GM04504 (cell line): Measurements from ENCODE around the gene LRIT2.

Source experiments
- DNase-seq: peaks from one replicate; pipeline ENCODE4 v3.0.0-alpha.2; 2012; ENCODE audit warnings: low read depth

Gene LRIT2, protein sequence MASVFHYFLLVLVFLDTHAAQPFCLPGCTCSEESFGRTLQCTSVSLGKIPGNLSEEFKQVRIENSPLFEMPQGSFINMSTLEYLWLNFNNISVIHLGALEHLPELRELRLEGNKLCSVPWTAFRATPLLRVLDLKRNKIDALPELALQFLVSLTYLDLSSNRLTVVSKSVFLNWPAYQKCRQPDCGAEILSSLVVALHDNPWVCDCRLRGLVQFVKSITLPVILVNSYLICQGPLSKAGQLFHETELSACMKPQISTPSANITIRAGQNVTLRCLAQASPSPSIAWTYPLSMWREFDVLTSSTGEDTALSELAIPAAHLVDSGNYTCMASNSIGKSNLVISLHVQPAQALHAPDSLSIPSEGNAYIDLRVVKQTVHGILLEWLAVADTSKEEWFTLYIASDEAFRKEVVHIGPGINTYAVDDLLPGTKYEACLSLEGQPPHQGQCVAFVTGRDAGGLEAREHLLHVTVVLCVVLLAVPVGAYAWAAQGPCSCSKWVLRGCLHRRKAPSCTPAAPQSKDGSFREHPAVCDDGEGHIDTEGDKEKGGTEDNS

DNA sequence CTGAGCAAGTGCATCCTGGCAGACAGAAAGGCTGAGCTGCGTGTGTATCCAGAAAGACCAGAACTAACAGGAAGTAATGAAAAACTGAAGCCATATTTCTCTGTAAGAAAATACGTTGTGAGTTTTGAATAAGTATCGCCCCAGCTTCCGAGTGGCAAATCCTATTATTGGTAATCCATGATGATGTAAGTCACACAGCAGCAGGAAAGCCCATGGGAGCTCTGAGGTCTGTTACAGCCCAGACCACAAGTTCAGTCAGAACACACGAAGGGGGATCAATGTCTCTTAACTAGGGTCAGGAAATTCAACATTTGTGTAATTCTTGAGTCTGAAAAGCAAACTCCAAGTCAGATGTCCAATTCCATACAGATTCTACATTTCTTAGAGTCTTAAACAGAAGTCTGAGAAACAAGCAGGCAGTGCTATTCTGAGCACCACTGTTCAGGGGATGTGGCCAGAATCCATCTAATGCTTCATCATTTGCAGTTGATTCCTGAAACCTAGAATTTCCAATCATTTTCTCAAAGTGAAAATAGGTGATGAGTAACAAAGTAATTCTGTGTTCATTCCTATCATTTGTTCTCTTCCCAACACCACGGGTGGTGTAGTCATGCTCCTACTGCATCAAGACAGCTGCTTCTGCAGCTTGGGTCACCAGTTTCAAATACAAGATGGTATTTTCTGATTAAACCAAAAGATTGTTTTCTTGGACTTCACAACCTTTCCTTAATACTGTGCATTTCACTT, at the start of gene LRIT2:
LRIT2 (minus strand) TSS at position 118 of the 747 bp plus-strand sequence; CDS start at position 94, 24 bp downstream.
- DNase-seq, result no peak

DNA sequence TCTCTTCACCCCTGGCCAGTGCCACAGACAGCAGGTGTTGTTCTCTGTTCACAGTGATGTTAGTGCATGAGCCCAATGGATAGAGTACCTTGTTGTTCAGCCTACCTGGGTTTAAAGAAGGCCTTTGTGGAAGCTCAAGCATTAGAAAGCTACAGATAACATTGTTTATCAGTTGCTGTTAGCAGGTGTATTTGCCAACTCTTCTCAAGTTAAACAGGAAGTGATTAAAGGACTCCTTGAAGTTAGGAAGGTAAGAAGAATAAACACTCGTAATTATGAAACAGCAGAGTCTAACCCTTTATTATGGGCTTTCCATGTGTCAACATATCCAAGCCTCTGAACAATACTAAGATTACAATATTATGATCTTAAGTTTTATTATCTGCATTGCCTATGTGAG, 45.4 kb upstream of the LRIT2 start:
- no peak for DNase-seq

DNA sequence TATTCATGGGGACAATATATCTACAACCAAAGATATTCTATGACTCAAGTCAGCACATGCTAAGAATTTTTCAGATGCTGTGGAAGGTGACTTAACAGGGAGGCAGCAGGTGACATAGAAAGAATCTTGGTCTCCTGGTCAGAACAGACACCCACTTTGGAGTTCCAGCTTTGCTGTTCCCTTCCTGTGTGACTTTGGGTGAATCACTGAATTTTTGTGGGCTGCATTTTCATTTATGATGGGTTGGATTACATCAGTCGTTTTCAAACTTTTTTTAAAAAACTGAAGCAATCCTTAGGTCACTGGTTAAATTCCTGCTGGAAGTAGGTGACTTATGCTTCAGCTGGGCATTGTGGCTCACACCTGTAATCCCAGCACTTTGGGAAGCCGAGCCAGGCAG, 44.4 kb upstream of the LRIT2 start:
- DNase-seq, result peak; percentile 50

DNA sequence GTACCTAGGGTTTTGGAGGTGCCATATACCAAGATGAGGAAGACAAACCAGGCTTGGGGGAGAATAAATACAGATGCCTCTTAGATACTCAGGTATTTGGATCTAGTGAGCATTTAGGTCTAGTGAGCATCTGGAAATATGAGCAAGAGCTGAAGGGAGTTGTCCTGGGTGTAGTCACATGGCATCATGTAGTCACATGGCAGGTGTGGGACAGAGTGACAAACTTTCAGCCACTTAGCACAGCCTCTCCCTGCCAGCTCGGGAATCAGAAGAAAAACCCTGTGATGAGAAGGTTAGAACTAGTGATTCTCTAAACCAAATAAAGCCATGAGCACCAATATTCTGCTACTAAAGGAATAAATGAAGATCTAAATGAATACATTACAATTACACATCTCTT, 43.8 kb upstream of the LRIT2 start:
- no peak for DNase-seq

DNA sequence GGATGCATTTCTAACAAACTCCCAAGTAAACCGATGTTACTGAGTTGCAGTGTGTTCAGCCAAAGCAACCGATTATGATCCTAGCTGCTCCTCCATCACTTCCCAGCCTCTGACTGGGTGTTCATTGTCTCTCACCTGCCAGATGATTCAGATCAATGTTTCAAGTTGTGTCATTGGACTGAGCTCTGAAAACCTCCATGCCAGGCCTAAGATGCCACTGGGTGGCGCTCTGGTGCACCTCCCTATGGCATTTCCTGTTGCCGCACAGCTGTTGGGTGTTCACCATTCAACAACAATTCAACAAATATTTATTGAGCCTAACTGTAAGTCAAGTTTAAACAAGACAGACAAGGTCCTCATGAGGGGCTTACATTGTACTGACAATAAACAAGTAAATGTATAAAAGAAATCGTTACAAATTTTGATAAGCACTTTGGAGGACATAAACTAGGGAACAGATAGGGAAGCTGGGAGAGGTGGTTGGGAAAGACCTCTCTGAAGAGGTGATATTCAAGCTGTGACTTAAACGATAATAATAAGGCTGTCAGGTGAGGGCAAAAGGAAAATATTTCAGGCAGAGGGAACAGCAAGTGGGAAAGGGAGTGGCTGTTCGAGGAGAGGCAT, 42.3 kb upstream of the LRIT2 start:
- DNase-seq, result peak; percentile 15

DNA sequence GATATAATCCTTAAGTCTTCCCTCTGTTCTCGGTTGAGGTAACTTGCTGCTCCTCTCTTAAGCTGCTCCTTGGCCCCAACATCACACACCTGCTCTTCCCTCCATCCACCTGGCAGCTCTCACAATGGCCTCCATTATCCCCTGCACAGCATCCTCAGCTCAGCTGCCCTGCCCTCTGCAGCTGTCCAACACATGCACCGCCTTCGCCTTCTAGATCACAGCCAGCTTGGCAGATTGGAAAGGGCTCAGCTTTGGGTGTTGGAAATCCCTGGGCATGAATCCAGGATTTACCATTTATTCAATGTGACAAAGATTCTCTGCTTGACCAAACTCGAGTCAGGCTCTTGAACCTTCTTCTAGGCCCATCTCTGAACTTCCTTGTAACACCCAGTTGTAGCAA, 40.1 kb upstream of the LRIT2 start:
- no peak for DNase-seq

DNA sequence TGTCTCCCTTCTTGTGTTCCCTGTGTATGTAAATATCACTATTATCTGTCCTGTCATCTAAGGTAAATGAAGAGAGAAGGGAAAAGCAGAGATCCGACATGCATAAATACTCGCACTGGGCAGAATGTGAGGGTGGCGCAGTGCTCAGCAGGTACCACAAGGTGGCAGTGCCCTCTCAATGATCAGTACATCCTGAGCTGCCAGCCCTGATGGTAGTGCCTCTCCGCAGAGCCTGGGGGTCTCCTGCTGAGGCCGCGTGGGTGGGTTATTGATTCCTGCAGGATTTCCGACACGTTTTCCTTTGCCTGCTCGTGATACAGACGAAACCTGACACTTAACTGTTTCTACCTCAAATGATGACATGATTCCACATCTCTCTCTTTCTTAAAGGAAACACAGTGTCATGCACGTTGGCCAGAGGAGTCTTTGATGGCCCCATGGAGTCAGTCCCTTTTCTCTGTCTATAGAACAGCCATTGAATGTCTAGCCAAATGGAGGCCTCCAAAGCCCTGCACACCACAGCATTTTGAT, 39.3 kb upstream of the LRIT2 start:
- DNase-seq, result peak; percentile 16

DNA sequence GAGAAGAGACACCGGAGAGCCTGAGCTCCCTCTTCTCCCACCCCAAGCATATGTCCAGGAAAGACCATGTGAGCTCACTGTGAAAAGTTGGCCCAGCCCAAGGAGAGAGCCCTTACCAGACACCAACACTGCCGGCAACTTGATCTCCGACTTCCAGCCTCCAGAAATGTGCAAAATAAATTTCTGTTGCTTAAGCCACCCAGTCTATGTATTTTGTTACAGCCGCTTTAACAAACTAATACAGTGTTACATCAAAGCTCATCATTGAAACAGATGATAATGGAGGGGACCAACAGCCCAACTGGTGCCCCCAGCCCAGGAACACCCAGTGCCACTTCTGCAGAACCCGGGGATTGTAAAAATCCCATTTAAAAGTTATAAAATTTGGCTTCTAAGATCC, 38.4 kb upstream of the LRIT2 start:
- DNase-seq, result no peak

DNA sequence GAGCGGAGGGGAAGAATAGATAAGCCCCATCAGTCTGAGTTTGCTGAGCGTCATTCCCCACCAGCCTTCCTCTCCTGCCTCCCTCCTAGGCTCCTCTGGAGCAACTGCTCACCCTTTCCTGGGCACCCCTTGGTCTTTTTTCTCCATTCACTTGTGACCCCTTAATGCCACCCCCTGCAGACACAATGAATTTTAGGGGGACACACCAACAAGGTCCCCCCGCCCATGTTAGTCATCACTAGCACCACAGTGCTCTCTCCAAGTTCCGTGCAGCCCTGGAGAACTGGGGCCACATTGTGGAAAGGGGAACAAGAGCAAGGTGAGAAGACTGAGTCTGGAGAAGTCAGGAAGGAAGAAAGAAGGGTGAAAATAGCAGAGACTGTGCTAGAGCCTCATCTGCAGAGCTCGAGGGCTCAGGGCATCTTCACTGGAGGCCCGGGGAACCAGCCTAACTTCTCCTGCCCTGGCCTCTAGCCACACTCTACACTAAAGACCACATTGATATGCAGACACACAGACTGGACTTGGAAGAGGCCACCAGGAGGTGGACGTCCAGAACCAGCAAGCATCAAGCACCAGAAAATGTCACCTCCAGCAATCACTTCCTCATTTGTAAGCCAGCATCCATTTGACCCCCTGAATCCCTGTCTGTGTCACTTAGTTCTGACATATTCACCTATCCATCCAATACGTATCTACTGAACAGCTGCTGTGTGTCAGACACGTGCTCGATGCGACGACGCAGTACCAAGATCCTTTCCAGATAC, 37.0 kb upstream of the LRIT2 start:
- DNase-seq, result no peak

DNA sequence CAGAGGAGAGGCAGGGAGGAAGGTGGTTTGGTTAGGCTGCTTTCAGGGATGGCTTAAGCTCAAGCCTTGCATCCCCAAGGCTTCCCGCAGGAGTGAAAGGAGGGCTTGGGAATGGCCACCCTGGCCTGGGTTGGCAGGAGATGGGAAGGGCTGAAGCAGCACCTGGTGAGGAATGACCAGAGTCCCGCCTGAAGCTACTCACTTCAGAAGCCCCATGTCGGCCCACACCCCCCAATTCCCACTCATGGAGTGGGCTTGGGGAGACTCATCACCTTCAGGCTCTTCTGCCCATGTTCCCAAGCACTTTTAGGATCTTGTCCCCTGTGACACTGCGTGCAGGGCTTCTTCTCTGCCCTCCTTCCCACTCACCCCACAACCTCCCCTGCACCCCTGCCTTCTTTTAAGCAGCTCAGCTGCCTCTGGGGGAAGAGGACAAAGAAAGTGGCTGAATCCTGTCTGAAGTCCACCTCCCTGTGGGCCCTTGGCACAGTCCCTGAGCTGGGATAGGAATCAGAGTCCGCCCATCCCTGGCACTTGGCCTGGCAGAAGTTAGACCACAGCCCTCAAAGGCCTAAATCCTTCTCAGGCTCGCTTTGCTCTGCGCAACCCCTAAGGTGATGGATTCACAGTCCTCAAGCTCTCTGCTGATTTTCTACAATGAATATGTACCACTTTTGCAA, 36.0 kb upstream of the LRIT2 start:
- DNase-seq, result no peak

DNA sequence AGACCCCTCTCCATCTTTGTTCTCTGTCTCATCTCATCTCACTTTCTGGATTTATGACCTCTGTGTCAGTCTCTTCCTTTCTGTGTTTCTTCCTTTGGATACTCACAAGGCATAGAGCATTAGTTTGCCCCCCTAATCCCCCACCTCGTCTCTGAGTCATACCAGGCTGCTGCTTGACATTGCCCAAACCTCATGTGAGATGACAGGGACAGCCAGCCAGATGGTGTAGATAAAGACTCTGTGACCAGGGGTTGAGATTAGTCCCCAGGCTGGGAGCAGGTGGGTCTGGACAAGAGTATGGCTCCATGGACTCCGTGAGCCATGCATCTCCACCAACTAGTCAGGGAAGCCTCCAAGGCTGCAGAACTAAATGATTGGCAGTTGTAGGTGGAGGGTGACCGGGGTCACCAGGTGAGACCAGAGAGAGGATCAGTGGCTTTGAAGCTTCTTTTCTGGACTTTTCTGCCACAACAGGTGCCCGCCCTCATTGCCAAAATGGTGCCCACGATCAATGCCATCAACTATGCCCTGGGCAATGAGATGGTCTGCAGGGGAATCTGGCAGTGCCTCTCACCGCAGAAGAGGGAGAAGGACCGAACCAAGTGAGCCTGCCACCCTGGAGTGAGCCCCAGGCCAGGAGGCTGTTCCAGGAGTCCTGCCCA, 32.8 kb upstream of the LRIT2 start:
- DNase-seq, result no peak

DNA sequence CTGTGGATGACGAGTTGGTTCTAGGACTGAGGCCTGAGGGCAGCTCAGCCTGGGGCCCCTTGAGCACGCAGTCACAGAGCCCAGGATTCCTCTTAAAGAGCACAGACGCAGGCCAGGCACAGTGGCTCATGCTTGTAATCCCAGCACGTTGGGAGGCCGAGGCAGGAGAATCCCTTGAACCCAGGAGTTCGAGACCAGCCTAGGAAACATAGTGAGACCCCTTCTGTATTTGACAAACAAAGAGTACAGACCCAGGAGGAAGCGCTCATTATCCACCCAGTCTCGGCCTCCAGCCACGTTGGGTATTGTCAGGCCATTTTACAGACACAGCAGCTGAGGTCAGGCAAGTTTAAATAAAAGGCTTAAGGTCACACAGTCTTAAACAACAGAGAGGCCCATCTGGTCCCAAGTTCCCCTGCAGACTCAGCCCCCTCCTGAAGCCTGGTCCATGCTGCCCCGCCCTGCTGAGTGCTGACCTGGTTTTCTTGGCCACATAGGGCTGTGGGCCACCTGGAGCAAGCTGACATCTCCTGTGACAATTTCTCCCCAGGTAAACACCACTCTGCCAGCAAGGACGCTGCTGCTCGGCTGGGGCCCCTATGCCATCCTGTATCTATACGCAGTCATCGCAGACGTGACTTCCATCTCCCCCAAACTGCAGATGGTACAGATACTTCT, 32.1 kb upstream of the LRIT2 start:
- DNase-seq, result no peak

DNA sequence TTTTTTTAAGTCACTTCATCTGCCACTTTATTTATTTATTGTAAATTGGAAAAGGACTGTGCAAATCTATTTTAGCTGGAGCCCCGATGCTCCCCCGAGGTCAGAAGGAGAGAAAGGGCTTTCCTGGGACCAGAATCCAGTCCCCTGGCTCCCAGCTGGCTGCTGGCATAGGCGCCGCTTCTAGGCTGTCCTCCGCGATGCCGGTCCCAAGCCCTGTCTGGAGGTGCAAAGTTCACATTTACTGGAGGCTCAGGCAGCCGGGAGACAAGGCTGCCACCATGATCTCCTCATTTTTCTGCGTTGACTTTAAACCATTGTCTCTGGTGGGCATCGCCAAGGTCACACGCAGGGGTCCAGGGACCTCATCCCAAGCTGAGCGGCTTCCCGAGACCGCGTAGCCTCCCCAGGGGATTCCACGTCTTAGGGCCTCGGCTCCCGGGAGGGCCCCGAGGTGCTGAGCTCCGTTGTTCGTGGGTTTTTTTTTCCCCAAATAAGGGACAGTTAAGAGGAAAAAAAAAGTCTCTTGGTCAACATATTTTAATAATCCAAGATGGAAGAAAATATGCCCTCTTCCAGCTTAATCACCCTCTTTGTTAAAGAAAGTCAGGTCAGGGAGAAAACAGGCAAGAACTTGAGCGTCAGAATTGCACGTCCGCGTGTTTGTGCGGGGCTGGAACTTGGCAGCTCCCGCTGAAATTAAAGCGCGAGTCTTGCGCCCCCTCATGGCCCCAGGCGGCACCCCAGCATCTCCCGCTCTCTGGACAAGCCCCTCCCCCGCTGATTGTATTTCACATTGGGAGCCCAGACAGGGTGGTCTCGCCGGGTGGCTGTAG, 31.4 kb upstream of the LRIT2 start:
- DNase-seq, result no peak

DNA sequence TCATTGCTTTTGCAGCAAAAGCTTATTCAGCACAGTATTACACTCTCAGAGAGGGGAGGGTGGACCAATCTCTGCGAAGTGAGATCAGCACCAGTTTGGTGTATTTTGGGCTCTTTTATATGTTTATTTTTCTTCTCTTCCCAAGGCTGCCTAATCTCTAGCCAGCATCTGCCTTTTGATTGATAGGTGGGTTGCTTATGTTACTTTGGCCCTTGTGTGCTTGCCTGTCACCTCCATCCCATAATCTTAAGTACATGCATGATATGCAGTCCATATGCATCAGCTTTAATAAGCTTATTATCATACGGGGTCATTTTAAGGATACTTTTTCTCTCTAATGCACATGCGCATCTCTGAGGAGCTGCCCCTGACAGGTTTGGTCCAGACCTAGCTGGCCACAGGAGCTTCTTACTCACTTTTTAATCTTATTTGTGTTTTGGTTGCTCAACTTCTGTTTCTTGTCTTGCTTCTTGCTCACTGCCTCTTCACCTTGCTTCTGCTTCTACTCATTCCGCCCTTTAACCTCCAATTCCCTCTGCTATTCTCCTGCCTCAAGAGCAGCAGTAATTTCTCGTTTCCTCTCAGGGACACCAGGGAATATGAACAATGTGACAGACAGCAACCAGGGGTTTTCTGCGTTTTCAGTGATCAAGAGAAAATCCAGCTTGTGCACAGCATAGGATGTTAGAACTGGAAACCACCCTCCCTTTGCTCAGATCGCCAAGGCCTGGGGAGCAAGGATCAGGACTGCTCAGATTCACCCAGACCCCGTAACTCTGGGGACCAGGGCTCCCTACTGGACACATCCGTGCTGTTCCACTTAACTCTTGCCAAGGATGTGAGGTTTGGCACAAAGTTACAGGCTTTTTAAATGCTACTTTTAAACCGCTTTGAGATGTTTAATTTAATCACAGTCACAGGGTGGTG, 29.5 kb upstream of the LRIT2 start:
- no peak for DNase-seq

DNA sequence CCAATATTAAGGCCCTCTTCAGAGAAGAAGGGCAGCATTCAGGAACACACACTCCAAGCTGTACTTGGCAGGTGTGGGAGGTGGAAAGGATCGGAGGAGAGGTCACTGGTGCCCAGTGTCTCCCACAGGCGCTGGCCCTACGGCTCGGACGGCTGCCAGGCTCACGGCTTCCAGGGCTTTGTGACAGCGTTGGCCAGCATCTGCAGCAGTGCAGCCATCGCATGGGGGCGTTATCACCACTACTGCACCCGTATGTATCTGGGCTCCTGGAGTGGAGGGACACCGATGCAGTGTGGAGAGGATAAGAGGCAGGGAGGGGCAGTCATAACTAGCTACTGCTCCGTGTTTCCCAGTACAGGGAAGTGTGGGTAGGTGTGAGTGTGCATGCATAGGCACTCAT, 23.4 kb upstream of the LRIT2 start:
- no peak for DNase-seq

DNA sequence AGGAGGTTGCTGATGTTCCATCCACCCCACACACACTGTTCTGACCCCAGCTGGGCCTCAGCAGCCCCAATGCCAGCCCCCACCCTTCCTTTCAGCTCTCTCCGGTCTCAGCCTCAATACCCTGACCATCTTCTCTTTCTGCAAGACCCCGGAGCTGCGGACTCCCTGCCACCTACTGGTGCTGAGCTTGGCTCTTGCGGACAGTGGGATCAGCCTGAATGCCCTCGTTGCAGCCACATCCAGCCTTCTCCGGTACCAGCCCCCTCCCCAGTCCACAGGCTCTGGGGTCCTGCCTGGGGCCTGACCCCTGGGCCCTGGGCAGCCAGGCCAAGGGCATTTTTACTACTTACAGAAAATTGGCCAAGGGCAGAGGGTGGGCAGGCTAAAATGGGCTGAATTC, 22.2 kb upstream of the LRIT2 start:
- DNase-seq, result no peak

DNA sequence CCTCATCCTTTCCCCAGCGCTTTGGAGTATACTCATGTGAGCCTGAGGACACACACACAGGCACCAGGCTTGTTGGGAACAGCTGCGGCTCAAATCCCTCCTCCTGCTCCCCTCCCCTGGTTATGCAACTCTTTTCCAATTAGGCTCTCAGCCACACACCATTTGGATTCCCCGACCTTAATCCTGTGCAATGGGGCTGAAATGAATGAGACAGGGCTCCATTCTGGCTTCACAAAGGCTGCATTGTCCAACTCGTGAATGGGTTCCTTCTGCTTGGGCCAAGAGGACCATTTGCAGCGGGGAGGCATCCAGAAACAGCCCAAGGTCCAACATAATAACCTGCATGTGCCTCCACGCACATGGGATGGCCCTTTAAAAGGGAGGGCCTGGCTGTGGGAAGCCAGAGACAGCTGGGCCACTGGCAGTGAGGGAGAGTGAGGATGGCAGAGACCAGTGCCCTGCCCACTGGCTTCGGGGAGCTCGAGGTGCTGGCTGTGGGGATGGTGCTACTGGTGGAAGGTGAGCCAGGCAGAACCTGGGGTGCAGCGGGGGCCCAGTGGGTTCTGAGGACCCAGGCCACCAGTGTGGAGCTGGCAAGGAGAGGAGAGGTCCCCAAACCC, 19.4 kb upstream of the LRIT2 start, which contains the start of gene RGR:
RGR (plus strand) TSS at position 403 of the 620 bp plus-strand sequence; CDS start at position 441, 38 bp downstream.
- no peak for DNase-seq
